OCI-LY3 (cell line): ENCODE results near the gene GHITM.

Source experiments
- H2AFZ ChIP-seq: fragments of 200-600, 300-600 bp; shearing (Covaris generic); 2 replicates; pipeline ENCODE4 v1.6.0; 2014; ENCODE audit warnings: antibody characterized with exemption, low read depth, low read length
- H3K27ac ChIP-seq: fragments of 200-600, 300-600 bp; sonication (generic); 2 replicates; pipeline ENCODE4 v1.5.1; 2014; ENCODE audit warnings: mild to moderate bottlenecking, low read length, moderate library complexity, mixed read lengths
- H3K27me3 ChIP-seq: fragments of 200-600, 300-600 bp; sonication (generic); 2 replicates; pipeline ENCODE4 v1.6.1; 2014; ENCODE audit warnings: low read depth, low read length, mixed read lengths
- H3K36me3 ChIP-seq: fragments of 200-600, 300-600 bp; sonication (generic); replicated peaks from 2 replicates; pipeline ENCODE3; 2014; ENCODE audit warnings: low read depth, low read length, mixed read lengths
- H3K4me1 ChIP-seq: fragments of 300-600, 200-600 bp; sonication (generic); 2 replicates; pipeline ENCODE4 v1.6.1; 2014; ENCODE audit warnings: low read length, mixed read lengths
- H3K4me2 ChIP-seq: fragments of 200-600, 300-600 bp; sonication (generic); 2 replicates; pipeline ENCODE4 v1.6.1; 2014; ENCODE audit warnings: low read length, mixed read lengths
- H3K4me3 ChIP-seq: fragments of 300-600, 200-600 bp; sonication (generic); 2 replicates; pipeline ENCODE4 v1.5.1; 2014; ENCODE audit warnings: antibody characterized with exemption, mild to moderate bottlenecking, low read length, moderate library complexity
- H3K79me2 ChIP-seq: fragments of 300-600, 200-600 bp; shearing (Covaris generic); 2 replicates; pipeline ENCODE4 v1.6.1; 2014; ENCODE audit warnings: mild to moderate bottlenecking, low read length, mixed read lengths
- H3K9ac ChIP-seq: fragments of 300-600, 200-600 bp; shearing (Covaris generic); 2 replicates; pipeline ENCODE4 v1.6.0; 2014; ENCODE audit warnings: mild to moderate bottlenecking, low read length, moderate library complexity
- H3K9me3 ChIP-seq: fragments of 200-600, 300-600 bp; shearing (Covaris generic); 2 replicates; pipeline ENCODE4 v1.6.1; 2014; ENCODE audit warnings: low read length, mixed read lengths; ENCODE audit not compliant: insufficient read depth
- H4K20me1 ChIP-seq: fragments of 200-600, 300-600 bp; sonication (generic); 2 replicates; pipeline ENCODE4 v1.6.1; 2016; ENCODE audit warnings: low read length, mixed read lengths; ENCODE audit not compliant: insufficient read depth
- EZH2phosphoT487 ChIP-seq: fragments of 200-600 bp; shearing (Covaris generic); IDR thresholded peaks from 2 replicates; pipeline ENCODE4 v1.6.1; 2018; ENCODE audit warnings: antibody characterized with exemption, mixed run types, low read depth
- TF ChIP-seq, protein P1 (sequence below): fragments of 200-600, 300-600 bp; sonication (generic); IDR thresholded peaks from 2 replicates; pipeline ENCODE4 v1.5.1; 2014; ENCODE audit warnings: antibody characterized with exemption, low read length, low read depth

GHITM gene

DNA sequence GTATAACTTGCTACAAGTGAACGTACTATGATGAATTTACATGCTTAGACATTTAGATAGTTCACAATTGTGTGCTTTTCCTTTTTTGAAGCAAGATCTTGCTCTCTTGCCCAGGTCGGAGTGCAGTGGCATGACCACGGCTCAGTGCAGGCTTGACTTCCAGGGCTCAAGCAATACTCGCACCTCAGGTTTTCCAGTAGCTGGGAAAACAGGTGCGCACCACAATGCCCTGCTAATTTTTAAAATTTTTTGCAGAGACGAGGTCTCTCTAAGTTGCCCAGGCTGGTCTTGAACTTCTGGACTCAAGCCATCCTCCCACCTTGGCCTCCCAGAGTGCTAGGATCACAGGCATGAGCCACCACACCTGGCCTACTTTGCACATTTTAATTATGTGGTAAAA is 36.1 kb downstream of the GHITM start:
- Histone ChIP-seq H3K4me2 (no peak overlapping the region), H3K27ac (no peak overlapping the region)

DNA sequence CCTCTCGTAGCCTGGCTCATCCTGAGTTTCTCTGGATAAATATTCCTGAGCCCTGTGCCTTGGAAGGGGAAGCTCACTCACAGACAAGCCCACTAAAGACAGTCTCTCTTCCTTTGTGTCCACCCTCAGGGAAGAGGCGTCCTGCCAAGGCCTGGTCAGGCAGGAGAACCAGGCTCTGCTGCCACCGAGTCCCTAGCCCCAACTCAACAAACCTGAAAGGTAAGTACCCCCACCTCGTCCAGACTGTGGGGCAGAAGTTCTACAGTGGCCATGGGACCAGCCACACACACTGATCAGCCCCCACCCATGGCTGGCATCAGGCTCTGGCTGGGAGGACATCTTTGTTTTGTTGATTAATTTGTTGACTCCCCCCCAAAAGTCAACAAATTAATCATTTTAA is 37.0 kb downstream of the GHITM start:
- no peaks in the 10 kb centered on the region for H3K27me3 ChIP-seq
- no peak overlapping the region for H2AFZ ChIP-seq
- no peak for TF ChIP-seq EZH2phosphoT487
- TF ChIP-seq, protein P1, sequence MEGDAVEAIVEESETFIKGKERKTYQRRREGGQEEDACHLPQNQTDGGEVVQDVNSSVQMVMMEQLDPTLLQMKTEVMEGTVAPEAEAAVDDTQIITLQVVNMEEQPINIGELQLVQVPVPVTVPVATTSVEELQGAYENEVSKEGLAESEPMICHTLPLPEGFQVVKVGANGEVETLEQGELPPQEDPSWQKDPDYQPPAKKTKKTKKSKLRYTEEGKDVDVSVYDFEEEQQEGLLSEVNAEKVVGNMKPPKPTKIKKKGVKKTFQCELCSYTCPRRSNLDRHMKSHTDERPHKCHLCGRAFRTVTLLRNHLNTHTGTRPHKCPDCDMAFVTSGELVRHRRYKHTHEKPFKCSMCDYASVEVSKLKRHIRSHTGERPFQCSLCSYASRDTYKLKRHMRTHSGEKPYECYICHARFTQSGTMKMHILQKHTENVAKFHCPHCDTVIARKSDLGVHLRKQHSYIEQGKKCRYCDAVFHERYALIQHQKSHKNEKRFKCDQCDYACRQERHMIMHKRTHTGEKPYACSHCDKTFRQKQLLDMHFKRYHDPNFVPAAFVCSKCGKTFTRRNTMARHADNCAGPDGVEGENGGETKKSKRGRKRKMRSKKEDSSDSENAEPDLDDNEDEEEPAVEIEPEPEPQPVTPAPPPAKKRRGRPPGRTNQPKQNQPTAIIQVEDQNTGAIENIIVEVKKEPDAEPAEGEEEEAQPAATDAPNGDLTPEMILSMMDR: no peak
- peaks cover 45% of the 10 kb centered on the region for H3K4me1 ChIP-seq
- no peak overlapping the region for H3K4me2 ChIP-seq
- no peaks in the 10 kb centered on the region for H3K9me3 ChIP-seq
- no peak overlapping the region for H3K9ac ChIP-seq
- H3K79me2 ChIP-seq: peaks cover 18% of the 10 kb centered on the region
- no peak overlapping the region for H3K4me3 ChIP-seq
- H3K27ac ChIP-seq: no peak overlapping the region
- no peaks in the 10 kb centered on the region for H3K36me3 ChIP-seq
- H4K20me1 ChIP-seq: no peaks in the 10 kb centered on the region

More for the DNA sequence above, 36.1 kb downstream of the GHITM start:
- H4K20me1 ChIP-seq: no peaks in the 10 kb centered on the region
- no peaks in the 10 kb centered on the region for H3K9me3 ChIP-seq
- peaks cover 27% of the 10 kb centered on the region for H3K79me2 ChIP-seq
- no peak for TF ChIP-seq EZH2phosphoT487
- TF ChIP-seq, protein P1: no peak
- H3K27me3 ChIP-seq: no peaks in the 10 kb centered on the region
- no peak overlapping the region for H2AFZ ChIP-seq
- H3K4me3 ChIP-seq: no peak overlapping the region
- no peaks in the 10 kb centered on the region for H3K36me3 ChIP-seq
- no peak overlapping the region for H3K9ac ChIP-seq
- H3K4me1 ChIP-seq: peaks cover 45% of the 10 kb centered on the region

DNA sequence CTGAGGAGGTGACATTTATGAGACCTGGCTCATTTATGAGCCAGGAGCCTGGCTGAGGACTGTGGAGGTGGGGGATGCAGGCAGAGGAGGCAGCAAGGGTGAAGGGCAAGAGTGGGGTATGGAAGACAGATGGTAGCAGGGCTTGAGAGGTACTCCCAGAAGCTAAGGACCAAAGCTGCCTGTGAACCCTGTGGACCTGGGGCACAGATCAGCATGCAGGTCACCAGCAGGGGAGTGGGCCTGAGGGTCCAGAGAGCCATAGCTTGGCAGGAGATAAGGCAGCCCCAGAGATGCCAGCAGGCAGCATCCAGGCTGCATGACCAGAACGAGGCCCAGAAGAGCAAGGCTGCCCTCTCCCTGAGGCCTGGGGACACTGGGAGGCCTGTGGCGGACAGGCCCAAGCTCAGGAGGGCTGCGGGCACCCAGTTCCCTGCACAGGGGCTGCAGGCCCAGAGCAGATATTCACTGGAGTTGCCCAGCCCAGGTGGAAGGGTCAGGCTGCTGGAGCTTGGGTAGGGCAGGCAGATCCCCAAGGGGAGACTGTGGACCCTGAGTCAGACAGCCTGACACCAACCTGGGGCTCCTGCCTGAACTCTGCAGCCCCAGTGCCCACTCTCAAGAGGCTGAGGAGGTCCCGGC is 37.6 kb downstream of the GHITM start:
- Histone ChIP-seq H4K20me1 (no peaks in the 10 kb centered on the region), H3K27me3 (no peaks in the 10 kb centered on the region), H3K4me3 (no peak overlapping the region), H3K27ac (no peak overlapping the region), H3K36me3 (no peaks in the 10 kb centered on the region), H3K9ac (no peak overlapping the region), H3K4me1 (peaks cover 45% of the 10 kb centered on the region), H3K79me2 (peaks cover 12% of the 10 kb centered on the region), H2AFZ (no peak overlapping the region), H3K4me2 (no peak overlapping the region), H3K9me3 (no peaks in the 10 kb centered on the region)
- no peak for TF ChIP-seq EZH2phosphoT487
- TF ChIP-seq, protein P1: no peak

DNA sequence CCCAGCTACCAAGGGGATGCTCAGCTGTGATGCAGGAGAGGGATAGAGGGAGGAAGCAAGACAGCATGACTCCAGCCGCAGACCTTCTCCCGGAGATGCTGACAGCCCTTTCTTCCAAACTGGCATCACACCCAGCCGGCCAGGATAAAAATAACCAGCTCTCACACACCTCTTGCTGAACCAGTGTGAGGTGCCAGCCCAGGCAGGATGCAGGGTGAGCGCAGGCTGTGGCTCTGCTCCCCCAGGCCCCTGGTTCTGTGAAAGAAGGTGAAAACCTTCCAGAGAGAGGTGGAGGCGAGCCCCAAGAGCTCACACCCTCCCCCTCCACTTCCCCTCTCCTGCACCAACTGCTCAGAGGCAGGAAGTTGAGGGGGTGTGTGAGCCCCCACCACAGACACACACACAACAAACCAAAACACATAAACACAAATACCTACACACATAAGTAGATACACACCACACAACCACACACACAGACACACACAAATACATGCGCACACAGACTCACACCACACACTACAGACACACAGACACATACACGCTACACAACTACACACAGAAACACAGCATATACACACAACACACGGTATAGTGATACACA is 38.3 kb downstream of the GHITM start:
- peak overlapping the region; percentile 54; the same call in 1 of the 2 replicates for H2AFZ ChIP-seq
- H3K27ac ChIP-seq: peak overlapping the region; percentile 26

More for the DNA sequence above, 38.3 kb downstream of the GHITM start:
- H3K4me2 ChIP-seq: peak overlapping the region; percentile 23
- no peaks in the 10 kb centered on the region for H3K27me3 ChIP-seq
- peak overlapping the region; percentile 28; the same call in 1 of the 2 replicates for H3K9ac ChIP-seq
- no peak overlapping the region for H3K4me3 ChIP-seq
- H3K36me3 ChIP-seq: no peaks in the 10 kb centered on the region
- H4K20me1 ChIP-seq: no peaks in the 10 kb centered on the region
- no peaks in the 10 kb centered on the region for H3K9me3 ChIP-seq
- TF ChIP-seq, protein P1: no peak
- TF ChIP-seq EZH2phosphoT487: no peak
- H3K79me2 ChIP-seq: peaks cover 8% of the 10 kb centered on the region
- peaks cover 40% of the 10 kb centered on the region for H3K4me1 ChIP-seq
